8988T (cell line): ENCODE measurements around the gene NAT9.

Experiments
- DNase-seq: peaks from one replicate; pipeline ENCODE4 v3.0.0; 2011

NAT9 gene

DNA sequence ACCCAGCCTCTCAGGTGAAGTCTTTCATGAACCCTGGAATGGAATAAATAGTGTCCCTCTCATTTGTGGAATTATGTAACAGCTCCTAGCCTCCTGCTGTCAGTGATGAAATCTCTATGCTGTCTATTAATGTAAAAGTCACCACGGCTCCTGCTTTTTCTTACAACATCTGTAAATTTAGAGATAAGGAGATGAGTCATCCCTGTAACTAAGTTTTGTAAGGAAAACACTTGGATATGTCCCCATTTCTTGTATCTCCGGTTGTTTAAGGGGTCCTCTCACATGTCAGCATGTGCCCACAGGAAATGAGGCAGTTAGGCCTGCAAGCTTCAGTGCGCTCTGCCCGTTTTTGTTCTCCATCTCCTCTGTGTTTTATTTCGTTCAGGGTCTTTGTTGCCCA, 2.8 kb upstream of the NAT9 start:
- no peak for DNase-seq

DNA sequence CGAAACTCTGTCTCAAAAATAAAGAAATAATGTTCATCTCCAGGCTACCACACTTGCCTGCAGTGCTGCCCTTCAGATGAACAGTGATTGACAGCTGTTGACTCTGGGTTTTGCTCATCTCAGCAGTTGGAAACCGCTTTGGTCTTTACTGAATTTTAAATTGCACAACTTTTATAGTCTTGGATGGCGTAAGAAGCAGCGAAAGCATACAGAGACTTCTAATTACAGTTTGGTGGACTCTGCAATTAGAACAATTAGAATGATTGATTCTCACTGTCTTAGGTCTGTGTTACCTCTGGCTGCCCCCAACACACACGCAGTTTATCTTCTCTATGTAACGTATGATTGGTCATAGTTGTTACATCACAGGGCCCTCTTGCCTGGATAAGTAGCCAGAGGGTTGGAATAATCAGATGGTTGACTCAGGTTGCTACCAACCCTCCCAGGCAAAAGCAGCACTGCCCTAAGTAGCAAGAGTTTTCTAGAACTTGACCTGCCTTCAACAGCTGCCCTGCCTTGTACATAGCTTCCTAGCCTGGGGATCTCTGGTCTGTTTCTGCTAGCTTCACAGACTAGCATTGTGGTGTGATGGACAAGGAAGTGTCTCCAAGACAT, 1.9 kb upstream of the NAT9 start:
- no peak for DNase-seq

DNA sequence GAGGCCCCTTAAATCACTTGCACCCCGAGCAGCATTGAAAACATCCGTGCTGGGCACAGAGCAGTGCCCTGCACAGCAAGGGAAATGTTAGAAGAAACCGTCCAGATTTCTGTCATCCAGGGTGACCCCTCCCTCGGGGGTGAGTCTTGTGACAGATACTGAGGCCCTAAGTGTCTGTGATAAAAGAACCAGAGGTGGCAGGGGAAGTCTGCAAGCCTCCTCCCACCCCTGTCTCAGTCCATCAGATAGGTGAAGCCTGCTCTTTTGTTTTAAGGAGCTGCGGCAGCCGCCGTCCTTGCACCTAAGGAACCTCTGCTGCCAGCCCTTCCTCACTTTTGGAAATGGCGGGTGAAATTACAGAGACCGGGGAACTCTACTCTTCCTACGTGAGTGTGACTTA, 845 bp upstream of the NAT9 start:
- DNase-seq = no peak

DNA sequence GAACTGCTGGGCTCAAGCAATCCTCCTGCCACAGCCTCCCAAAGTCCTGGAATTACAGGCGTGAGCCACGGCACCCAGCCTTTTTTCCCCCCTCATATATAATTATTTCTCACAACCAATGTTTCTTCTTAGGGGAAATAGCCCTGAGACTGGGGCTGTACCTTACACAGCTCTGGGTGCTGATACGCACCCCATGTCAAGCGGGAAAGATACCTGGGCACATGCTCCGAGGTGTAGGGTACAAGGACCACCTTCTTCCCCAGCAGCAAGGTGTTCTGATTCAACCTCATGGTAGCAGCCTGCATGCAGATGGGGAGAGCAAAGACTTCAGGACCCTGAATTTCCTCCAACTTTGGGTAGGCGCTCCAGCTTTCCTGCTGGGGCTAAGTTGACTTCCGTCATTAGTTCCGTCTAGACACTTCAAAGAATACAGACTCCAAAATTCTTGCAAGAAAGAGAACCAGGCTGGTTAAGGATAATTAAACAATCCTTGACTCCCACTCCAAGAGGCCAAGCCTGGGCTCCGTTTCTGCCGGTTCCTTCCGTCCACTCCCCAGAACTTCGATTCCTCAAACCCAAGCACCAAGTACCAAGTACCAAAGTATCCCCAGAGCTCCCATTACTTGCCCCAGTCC, 619 bp downstream of the NAT9 start:
- no peak for DNase-seq

DNA sequence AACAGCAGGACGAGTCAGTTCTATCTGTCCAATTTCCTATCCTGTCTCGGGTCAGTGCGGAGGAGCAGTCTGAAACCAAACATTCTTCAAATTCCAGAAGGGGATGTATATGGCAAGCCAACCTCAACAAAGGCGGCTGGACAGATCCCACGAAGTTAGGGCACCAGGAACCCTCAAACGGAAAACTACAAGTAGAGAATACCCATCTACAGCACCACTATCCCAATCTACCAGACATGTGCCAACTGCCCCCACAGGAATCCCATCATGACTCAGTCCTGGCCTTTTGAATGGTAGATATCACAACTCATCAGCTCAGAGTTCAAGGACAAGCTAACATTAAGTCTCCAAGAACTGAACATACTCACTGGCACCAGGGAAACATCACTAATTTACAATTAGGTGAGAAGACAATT, 2.3 kb downstream of the NAT9 start:
- DNase-seq = no peak

DNA sequence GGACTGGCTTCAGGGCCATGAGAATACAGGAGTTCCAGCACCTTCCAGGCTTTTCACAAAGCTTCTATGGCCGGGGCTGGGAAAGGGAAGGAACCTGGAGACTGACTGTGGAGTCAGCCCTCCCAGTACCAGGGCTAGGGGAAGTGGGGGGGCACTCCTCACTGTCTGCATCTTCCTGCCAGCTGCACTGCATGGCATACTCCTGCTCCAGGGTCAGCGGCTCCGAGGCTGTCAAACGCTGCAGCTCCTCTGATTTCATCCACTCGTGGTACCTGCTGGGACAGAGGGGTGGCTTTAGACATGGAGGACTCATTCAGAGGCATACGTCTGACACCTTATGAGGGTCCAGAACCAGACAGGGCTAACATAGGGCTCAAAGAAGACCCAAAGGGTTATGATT, 2.7 kb downstream of the NAT9 start:
- DNase-seq = no peak

DNA sequence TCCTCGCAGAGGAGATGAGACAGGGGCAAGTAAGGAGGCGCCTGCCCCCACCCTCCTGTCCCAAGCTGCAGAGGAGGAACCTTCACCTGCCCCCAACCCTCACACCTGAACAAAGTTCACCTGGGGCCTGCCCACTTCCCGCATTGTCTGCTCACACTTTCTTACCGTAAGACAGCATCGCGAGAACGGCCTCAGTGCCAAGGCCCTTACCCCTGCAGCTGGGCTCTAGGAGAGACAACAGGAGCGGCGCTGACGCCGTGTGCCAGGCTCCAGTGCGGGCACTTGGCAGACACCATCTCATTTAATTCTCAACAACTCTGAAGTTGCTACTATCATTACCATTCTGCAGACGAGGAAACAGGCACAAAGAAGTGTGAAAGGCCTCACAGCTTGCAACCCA, 4.1 kb downstream of the NAT9 start:
- no peak for DNase-seq

DNA sequence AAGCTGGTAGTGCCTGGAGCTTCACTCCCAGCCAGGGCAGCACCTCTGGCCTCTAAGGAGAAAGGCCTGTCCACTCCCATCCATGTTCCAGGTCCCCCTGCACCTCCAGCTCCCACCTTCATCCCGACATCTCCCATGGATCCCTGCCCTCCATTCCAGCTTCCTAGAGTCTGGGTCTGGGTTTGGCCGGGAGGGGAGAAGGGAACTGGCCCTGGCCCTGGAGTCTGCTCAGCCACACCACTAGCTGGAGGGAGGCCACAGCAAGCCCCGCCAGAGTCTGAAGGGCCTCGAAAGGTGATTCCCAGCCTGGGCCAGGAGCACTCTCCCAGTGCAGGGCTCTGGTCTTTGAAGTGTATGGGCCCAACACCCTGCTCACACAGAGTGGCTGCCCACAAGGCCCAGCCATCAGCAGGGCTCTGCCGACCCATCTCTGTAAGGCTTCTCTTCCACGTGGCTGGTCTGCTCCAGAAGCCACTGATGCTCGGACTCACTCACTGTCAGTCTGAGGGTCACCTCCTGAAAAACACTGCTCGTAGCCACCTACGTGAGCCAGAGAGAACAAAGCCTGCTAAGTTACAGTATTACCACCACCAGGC, 4.7 kb downstream of the NAT9 start:
- DNase-seq = no peak

DNA sequence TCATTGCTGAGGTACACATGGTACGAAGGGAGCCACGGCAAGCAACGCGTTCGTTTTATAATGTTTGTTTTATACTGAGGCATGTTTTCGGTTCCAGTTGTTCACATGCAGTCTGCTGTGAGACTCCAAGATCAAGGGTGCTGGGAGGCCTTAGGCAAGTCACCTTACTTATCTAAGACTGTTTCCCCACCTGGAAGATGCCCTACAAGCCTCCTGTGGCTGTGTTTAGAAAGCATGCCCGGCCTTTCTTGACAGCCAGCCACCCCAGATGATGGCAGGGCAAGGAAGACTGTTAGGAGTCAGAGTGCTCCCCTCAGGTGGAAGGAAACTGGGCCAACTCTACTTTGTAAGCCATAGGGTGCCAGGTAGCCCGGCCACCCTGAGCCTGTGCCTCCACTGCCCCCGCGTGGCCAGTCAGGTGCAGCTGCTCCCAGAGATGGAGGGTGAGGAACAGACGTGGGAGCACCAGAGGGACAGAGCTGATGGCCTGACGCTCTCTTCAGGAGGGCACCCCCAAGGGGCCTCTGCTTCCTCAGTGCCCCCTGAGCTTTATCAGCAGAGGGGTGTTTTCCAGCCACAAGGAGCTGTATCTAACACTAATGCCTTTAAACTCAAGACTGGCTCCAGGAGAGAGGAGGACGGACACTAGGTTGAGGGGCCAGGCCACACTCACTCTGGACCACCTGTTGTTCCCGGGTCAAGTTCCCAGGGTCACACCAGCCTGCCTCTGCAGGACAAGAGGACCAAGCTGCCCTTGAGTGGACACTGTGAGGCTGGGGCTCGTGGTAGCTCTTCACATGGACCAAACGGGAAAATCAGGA, 5.4 kb downstream of the NAT9 start:
- peak; percentile 74 for DNase-seq

DNA sequence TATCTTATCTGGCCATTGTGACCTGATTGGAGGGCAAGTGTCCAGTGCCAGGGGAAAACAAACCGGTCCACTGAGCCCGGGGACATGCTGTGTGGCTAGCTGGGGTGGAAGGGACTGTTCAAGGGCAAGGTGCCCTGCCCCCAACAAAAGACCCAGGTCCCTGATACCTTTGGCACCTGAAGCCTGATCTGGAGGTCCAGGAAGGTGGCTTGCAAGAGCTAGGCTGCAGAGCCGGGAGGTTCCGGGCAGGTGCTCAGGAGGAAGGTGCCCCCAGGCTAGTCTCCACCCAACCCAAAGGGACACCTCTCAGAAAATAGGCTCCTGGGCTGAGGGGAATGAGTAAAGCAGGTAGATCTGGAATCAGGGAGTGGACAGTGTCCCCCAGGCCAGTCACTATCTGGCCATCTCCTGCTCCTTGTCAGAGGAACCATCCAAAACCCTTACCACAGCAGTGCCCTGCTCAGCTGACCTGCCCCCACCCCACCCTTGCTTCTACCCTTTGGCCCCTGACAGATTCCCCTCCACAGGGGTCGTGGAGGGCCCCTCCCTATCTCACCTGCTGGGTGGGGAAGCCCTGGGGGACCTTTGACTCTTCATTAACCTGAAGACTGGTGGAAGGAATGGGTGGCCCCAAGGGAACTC, 6.2 kb downstream of the NAT9 start:
- DNase-seq = no peak

DNA sequence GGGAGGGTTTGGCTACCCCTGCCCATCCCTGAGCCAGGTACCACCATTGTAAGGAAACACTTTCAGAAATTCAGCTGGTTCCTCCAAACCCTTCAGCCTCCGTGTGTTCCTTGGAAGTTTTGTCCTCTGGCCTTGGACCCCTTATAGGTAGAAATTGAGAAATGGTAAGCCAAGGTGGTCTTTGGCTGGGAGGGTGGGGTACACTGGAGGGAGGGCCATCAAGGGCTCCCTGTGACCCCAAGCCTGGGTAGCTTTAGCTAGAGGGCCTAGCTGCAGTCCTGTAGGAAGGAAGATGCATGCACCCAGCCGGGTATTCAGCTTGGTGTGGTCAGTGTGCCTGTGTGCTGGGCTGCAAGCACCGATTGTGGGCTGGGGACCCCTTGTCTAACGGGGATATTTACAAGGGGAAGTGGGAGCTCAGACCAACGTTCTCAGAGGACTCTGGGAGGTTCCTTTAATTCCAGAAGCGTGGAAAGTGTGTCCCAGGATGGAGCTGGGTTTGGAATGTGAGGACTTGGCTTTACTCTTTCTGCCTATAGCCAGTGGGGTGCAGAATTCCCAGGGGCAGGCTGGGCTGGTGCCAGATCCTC, 6.8 kb downstream of the NAT9 start:
- DNase-seq = no peak

DNA sequence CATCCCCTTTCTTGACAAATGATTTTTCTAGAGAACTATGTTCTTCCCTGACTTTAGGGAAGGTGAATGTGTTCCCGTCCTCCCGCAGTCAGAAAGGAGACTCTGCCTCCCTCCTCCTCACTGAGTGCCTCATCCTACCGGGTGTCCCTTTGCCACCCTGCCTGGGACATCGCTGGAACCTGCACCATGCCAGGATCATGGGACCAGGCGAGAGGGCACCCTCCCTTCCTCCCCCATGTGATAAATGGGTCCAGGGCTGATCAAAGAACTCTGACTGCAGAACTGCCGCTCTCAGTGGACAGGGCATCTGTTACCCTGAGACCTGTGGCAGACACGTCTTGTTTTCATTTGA, 7.4 kb downstream of the NAT9 start:
- DNase-seq = no peak

DNA sequence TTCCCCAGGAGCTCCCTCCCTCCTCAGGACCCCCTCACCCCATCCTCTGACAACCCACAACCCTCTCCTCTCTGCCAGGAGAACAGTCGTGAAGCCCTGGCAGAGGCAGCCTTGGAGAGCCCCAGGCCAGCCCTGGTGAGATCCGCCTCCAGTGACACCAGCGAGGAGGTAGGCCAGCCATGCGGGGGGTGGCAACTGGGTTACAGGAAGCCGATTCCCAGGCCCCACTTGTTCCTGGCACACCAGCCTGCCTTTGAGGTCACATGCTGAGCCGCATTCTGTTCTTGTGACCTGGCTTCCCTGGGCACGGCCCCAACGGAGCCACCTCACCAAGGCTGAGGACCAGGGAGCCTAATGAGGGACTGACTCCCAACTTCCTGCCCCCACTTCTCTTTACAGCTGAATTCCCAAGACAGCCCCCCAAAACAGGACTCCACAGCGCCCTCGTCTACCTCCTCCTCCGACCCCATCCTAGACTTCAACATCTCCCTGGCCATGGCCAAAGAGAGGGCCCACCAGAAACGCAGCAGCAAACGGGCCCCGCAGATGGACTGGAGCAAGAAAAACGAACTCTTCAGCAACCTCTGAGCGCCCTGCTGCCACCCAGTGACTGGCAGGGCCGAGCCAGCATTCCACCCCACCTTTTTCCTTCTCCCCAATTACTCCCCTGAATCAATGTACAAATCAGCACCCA, 7.9 kb downstream of the NAT9 start:
- peak; percentile 61 for DNase-seq

DNA sequence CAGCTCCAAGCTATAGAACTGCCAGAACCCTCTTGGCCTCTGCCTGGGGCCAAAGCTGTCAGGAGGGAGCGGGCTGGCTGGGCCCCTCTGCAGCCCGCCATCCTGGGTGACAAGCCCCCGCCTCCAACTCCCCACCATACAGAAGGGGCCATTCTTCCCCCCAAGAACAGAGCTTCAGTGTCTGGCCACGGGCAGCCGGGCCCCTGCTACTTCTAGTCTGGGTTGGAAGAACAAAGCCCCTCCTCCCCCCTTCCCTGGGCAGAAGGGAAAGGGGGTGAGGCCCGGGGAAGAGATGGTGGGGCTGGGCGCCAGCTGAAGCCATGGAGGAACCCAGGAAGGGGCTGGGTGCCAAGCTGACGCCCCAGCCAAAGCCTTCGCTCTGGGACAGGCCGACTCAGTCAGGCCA, 9.0 kb downstream of the NAT9 start:
- no peak for DNase-seq

DNA sequence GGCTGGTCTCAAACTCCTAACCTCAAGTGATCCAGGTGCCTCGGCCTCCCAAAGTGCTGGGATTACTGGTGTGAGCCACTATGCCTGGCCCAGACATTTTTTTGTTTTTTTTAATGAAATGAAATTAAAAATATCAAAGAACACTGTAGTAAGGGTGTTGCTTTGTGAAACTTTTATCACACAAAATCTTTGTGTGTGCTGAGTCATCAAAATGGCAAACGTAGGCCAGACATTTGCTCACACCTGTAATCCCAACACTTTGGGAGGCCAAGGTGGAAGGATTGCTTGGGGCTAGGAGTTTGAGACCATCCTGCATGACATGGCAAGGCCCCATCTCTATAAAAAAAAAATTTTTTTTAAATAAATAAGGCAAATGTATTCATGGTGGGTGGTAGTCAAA, 9.7 kb downstream of the NAT9 start:
- no peak for DNase-seq

DNA sequence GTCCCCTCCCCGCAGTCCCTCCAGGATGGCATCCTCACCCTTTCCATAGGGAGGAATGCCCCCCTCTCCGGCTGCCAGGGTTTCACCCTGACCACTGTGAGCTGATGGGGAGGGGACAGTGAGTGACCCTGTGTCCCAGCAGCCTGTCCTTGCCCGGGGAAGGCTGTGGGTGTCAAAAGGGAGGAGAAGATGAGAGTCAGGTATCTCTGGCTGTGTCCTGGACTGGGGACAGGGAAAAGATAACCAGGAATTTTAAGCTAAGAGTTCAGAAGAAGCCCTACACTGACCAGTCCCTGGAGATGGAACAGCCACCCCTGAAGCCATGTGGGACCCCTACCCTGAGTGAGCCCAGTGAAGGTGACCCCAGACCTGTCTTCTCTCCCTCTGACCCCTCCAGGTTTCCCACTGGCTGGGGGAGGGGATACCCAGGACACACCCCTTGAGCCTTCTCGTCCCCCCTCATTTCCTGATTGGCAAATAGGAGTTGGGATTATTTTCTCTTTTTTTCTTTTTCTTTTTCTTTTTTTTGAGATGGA, 11.3 kb downstream of the NAT9 start:
- DNase-seq = no peak

DNA sequence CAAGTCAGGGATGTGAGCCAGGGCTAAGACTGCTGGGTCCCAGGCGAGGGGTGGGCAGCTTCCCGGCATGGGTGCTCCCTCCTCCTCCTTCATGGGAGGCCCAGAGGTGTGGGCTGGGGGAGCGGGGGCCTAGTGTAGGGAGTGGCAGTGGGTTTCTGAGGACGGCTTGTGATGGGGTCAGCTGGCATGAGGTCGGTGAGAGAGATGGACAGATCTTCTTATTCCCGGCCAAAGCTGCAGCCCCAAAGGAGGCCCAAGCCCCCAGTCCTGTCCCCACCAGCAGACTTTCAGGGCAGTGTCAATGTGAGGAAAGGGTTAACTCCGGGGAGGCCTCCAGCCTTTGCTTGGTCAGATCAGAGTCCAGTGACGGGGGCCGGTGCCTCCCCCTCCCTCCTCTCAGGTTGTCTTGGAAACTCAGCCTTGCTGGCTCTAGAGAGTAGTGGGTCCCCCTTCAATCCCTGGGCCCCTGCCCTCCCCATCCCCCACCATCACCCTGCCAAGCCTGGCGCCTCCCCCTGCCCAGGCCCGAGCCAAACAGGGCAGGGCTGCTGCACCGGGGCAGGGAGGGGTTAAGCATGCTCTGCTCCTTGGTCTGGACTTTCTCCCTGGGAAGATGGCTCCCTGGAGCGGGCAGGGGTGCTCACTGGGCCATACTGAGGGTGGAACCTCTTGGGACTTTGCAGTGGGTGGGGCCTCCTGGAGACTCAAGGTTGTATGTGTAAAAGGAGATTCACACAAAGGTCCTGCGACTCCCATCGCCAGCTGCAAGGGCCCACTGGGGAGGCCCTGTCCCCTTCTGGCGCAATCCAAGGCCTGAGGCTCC, 12.4 kb downstream of the NAT9 start:
- DNase-seq = no peak

DNA sequence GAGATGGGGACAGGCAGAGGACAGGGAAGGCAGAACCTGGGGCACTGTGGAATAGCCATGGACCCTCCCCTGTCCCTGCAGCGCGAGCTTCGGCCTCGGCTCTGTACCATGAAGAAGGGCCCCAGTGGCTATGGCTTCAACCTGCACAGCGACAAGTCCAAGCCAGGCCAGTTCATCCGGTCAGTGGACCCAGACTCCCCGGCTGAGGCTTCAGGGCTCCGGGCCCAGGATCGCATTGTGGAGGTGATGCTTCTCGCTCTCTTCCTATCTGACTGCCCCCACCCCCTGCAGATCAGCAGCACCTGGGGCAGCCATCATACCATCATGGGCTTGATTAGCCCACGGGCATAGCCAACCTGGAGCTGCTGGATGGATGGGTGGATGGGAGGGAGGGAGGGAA, 14.2 kb downstream of the NAT9 start:
- no peak for DNase-seq

DNA sequence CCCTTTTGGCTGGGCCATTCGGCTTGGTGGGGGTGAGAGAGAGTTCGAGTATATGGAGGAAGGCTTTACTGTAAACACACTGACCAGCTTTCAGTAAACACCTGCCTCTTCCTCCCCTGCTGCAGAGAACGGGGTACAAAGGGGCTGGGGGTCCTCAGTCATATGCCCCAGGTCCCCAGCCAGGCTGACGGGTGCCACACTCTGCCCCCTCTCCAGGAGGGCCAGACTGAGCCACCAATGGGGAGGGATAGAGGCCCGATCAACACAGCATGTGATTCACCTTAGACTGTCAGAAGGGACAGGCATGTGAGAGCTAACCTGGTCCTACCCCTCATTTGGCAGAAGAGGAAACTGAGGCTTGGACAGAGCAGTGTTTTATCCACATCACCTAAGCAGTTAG, 14.7 kb downstream of the NAT9 start:
- no peak for DNase-seq

DNA sequence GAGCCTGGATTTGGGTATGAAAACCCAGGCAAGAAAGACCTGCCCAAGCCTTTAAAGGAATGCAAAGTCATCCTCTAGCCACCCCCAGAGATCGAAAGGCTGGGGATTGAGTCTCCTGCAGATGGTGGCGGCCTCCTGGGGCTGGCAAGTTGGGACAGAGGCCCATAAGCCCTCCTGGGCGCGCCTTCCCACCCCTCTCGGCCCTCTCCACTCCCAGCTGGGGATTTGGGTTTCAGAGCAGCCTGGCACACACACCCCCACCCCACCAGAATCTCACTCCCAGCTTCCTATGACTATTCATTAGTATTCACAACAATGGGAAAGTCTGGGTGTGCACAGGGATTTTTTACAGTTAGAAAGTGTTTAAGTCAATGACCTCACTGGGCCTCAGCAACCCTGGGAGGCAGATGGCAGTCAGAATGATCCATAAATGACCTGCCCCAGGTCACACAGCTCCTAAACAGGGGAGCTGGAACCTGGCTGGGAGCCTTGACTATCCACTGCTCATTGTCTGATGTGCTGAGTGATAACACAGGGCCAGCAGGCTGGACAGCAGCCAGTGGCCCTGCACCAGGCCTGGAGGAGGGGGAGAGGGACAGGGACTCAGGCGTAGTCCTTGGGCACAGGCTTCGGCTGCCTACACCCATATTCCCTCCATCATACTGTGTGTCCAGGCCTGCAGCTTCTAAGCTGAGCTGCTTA, 15.6 kb downstream of the NAT9 start:
- DNase-seq = no peak

DNA sequence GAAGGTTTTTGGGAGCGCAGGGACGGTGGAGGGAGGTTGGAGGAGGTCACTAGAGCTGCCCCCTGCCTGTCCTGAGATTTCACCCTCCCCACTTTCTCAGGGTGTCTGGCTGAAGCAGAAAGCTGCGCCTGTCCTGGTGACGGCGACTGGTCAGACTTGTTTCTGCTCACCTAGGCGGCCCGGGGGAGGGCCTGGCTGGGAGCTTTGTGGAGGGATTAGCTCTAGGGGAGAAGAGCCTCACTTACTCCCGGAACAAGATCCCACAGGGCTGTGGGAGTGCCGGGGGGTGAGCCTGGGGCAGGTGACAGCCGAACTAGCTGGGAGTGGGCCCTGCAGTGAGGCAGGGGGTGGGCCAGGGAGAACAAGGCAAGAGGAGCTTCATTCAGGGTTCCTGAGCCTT, 16.2 kb downstream of the NAT9 start:
- DNase-seq = no peak
